Small intestine (tissue), 7 donors: ENCODE measurements around the gene CLOCK. TPM values are rescaled to one million over a fixed set of nuclear protein-coding genes. Genes with fewer than 3 reads are reported as not detected.

Experiments used
- DNase-seq, 2 donors: peaks; one replicate each; pipeline versions ENCODE4 v3.0.0 to v3.0.0-alpha.2; 2013
- FAIRE-seq: peaks from 2 replicates; lab custom pipeline; 2012; peaks lifted over from hg19 to GRCh38; lab: Jason Lieb, UNC
- H3K27ac ChIP-seq, 3 donors: one replicate each; pipeline ENCODE4 v1.5.1; 2013; ENCODE audit warnings: low read length in 2 of 3, mild to moderate bottlenecking in 2 of 3, control low read depth in 1 of 3, inconsistent platforms in 1 of 3, low read depth in 1 of 3, moderate library complexity in 1 of 3
- H3K27me3 ChIP-seq, 3 donors: one replicate each; pipeline ENCODE4 v1.6.1; 2013; ENCODE audit warnings: low read length in 3 of 3, inconsistent platforms in 1 of 3; ENCODE audit not compliant: control insufficient read depth in 3 of 3, insufficient read depth in 3 of 3
- H3K36me3 ChIP-seq, 3 donors: one replicate each; pipeline ENCODE4 v1.6.1; 2013; ENCODE audit warnings: low read length in 3 of 3, inconsistent platforms in 1 of 3, low read depth in 1 of 3, mild to moderate bottlenecking in 1 of 3, moderate library complexity in 1 of 3; ENCODE audit not compliant: control insufficient read depth in 3 of 3, insufficient read depth in 2 of 3
- H3K4me1 ChIP-seq, 3 donors: one replicate each; pipeline ENCODE4 v1.6.1; 2013; ENCODE audit warnings: low read length in 2 of 3, inconsistent platforms in 1 of 3, low read depth in 1 of 3, mild to moderate bottlenecking in 1 of 3, moderate library complexity in 1 of 3; ENCODE audit not compliant: control insufficient read depth in 3 of 3, insufficient read depth in 2 of 3
- H3K4me3 ChIP-seq, 3 donors: one replicate each; pipeline ENCODE4 v1.5.1; 2013; ENCODE audit warnings: low read length in 3 of 3, control low read depth in 1 of 3, inconsistent platforms in 1 of 3, low read depth in 1 of 3, mild to moderate bottlenecking in 1 of 3, moderate library complexity in 1 of 3
- H3K9me3 ChIP-seq, 2 donors: one replicate each; pipeline ENCODE4 v1.6.1; 2013; ENCODE audit warnings: low read depth in 1 of 2, low read length in 1 of 2; ENCODE audit not compliant: control insufficient read depth in 2 of 2, insufficient read depth in 1 of 2
- WGBS, 3 donors: extraction: QIAGEN DNeasy Blood & Tissue Kit; methylation state at CpG; one replicate each; pipeline ENCODE4 v1.1.7; 2013; 5-methylcytosine and 5-hydroxymethylcytosine counted together
- polyA plus RNA-seq, 4 donors: library from polyadenylated mRNA; stranded (reverse) in 3 of 4; unstranded in 1 of 4; fragments of 200-250 nt in 3 of 4; fragments of 120-200 nt in 1 of 4; gene quantifications; one replicate each; pipeline versions ENCODE4 v1.2.1 to v1.2.3, GENCODE V29; 2013
- donor health status: healthy with polysubstance abuse.
- donor health status: control.
- donor health status: control.
- donor health status: Bipolar disorder and iron deficiency.
- donor health status: healthy.

Gene CLOCK
- polyA plus RNA-seq, 4 donors, result 5.7 to 15.5 (median 7.0) TPM

- Histone ChIP-seq H3K36me3 (peaks cover 0 to 7% (median 0%) of the 10 kb centered on the region in 3 donors), H3K27me3 (no peaks in the 10 kb centered on the region), H3K9me3 (no peaks in the 10 kb centered on the region), H3K4me3 (no peak overlapping the region), H3K4me1 (peaks cover 0 to 28% (median 4%) of the 10 kb centered on the region in 3 donors), H3K27ac (no peak overlapping the region)
- WGBS, 3 donors, result 90 to 96% (median 93%) methylated on average over 4 of the region's 4 CpGs
- DNase-seq, result no peak
- no peak for FAIRE-seq
Measured at GRCh38 chr4:55393461-55394320, 153.0 kb downstream of the CLOCK start.

- Histone ChIP-seq H3K4me1 (peaks cover 0 to 18% (median 0%) of the 10 kb centered on the region in 3 donors), H3K4me3 (no peak overlapping the region), H3K27me3 (no peaks in the 10 kb centered on the region), H3K27ac (no peak overlapping the region), H3K36me3 (no peaks in the 10 kb centered on the region), H3K9me3 (no peaks in the 10 kb centered on the region)
- 74 to 97% (median 93%) methylated on average over 2 of the region's 2 CpGs for WGBS, 3 donors
- no peak for DNase-seq
- no peak for FAIRE-seq
Measured at GRCh38 chr4:55386840-55387239, 159.9 kb downstream of the CLOCK start.

GRCh38 chr4:55386073-55386472, 160.6 kb downstream of the CLOCK start:
- peaks cover 0 to 19% (median 0%) of the 10 kb centered on the region in 3 donors for H3K4me1 ChIP-seq
- peak; percentile 39 to 40 for DNase-seq
- H3K27me3 ChIP-seq, result no peaks in the 10 kb centered on the region
- H3K27ac ChIP-seq, result no peak overlapping the region
- H3K36me3 ChIP-seq, result no peaks in the 10 kb centered on the region
- H3K4me3 ChIP-seq, result no peak overlapping the region
- no peaks in the 10 kb centered on the region for H3K9me3 ChIP-seq
- FAIRE-seq, result no peak

- Histone ChIP-seq H3K9me3 (no peaks in the 10 kb centered on the region), H3K27me3 (no peaks in the 10 kb centered on the region), H3K4me3 (no peak overlapping the region), H3K4me1 (peaks cover 0 to 18% (median 0%) of the 10 kb centered on the region in 3 donors), H3K36me3 (no peaks in the 10 kb centered on the region), H3K27ac (no peak overlapping the region)
- DNase-seq (no peak), FAIRE-seq (no peak)
- WGBS, 3 donors, result 71 to 83% (median 76%) methylated on average over 3 of the region's 3 CpGs
Measured at GRCh38 chr4:55385201-55385649, 161.5 kb downstream of the CLOCK start.

- WGBS, 3 donors, result 75 to 83% (median 80%) methylated on average over 3 of the region's 3 CpGs
- H3K27me3 ChIP-seq, result no peaks in the 10 kb centered on the region
- FAIRE-seq (peak; percentile 53), DNase-seq (no peak)
- no peak overlapping the region for H3K4me3 ChIP-seq
- H3K4me1 ChIP-seq, result peaks cover 0 to 18% (median 3%) of the 10 kb centered on the region in 3 donors
- no peaks in the 10 kb centered on the region for H3K36me3 ChIP-seq
- H3K9me3 ChIP-seq, result peaks cover 0 to 3% of the 10 kb centered on the region in 2 donors
- no peak overlapping the region for H3K27ac ChIP-seq
Measured at GRCh38 chr4:55382488-55383003, 164.2 kb downstream of the CLOCK start.

GRCh38 chr4:55381502-55381901, 165.2 kb downstream of the CLOCK start:
- Histone ChIP-seq H3K27ac (no peak overlapping the region), H3K4me3 (no peak overlapping the region), H3K36me3 (no peaks in the 10 kb centered on the region), H3K9me3 (peaks cover 0 to 3% of the 10 kb centered on the region in 2 donors), H3K27me3 (no peaks in the 10 kb centered on the region), H3K4me1 (peaks cover 0 to 18% (median 3%) of the 10 kb centered on the region in 3 donors)
- WGBS, 3 donors, result 89 to 94% (median 91%) methylated on average over 7 of the region's 7 CpGs
- peak in 1 of 2 donors; percentile 35 for DNase-seq
- no peak for FAIRE-seq

GRCh38 chr4:55380576-55380975, 166.1 kb downstream of the CLOCK start:
- Histone ChIP-seq H3K4me1 (peaks cover 0 to 14% (median 3%) of the 10 kb centered on the region in 3 donors), H3K27ac (peak overlapping the region in 1 of 3 donors; percentile 5), H3K9me3 (peaks cover 0 to 3% of the 10 kb centered on the region in 2 donors), H3K36me3 (no peaks in the 10 kb centered on the region), H3K27me3 (no peaks in the 10 kb centered on the region), H3K4me3 (no peak overlapping the region)
- DNase-seq (peak; percentile 39 to 60), FAIRE-seq (no peak)
- 20 to 60% (median 21%) methylated on average over 2 of the region's 2 CpGs for WGBS, 3 donors

- no peaks in the 10 kb centered on the region for H3K27me3 ChIP-seq
- H3K4me3 ChIP-seq, result peak overlapping the region in 1 of 3 donors; percentile 33
- 12 to 59% (median 34%) methylated on average over 13 of the region's 13 CpGs for WGBS, 3 donors
- H3K4me1 ChIP-seq, result peaks cover 0 to 8% (median 3%) of the 10 kb centered on the region in 3 donors
- H3K36me3 ChIP-seq, result no peaks in the 10 kb centered on the region
- peaks cover 0 to 3% of the 10 kb centered on the region in 2 donors for H3K9me3 ChIP-seq
- peak overlapping the region in 1 of 3 donors; percentile 48 for H3K27ac ChIP-seq
- no peak for FAIRE-seq
- peak in 1 of 2 donors; percentile 88 for DNase-seq
Measured at GRCh38 chr4:55378617-55379467, 167.9 kb downstream of the CLOCK start.
